DMS53 treated with DMSO at 0.1 percent for 48 hours (cell line): ENCODE measurements around the gene BRSK1.

Experiments used
- DNase-seq: peaks from one replicate; lab custom pipeline; 2025; ENCODE audit not compliant: unreplicated experiment; lab: John Stamatoyannopoulos, UW

The BRSK1 gene

GRCh38 chr19:55303477-55303876 lies 19.7 kb downstream of the BRSK1 start:
- no peak for DNase-seq

DNA sequence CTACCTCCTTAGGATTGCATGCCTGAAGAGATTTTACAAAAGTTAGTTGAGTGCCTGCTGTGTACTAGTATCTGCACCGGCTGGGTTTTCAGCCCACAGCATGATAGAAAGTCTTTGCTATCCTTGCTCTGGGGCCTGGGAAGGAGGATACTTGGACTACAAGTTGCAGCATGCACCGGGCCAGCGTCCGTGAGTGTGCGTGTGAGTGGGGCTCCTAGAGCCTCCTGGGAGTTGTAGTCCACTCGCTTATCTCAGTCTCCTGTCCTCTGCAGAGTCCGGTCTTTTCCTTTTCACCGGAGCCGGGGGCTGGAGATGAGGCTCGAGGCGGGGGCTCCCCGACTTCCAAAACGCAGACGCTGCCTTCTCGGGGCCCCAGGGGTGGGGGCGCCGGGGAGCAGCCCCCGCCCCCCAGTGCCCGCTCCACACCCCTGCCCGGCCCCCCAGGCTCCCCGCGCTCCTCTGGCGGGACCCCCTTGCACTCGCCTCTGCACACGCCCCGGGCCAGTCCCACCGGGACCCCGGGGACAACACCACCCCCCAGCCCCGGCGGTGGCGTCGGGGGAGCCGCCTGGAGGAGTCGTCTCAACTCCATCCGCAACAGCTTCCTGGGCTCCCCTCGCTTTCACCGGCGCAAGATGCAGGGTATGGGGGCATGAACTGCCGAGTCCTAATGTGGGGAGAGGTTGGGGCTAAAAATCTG lies 20.6 kb downstream of the BRSK1 start:
- peak; percentile 4 for DNase-seq

DNA sequence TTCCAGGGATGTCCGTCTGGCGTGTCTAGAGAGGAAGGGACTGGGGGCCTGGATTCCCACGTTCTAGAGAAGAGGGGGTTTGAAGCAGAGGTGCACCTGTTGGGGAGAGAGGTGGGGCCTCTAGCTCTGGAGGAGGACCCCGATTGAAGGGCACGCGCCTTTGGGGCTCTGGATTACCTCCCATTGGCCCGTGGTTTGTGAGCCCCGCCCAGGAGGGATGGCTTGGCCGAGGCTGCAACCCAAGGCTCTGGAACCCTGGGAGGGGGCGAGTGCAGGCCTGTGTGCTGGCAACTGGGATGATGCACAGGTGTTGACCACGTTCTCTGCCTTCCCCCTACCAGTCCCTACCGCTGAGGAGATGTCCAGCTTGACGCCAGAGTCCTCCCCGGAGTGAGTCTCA lies 21.2 kb downstream of the BRSK1 start:
- no peak for DNase-seq

GRCh38 chr19:55305491-55305890 lies 21.7 kb downstream of the BRSK1 start:
- DNase-seq = no peak

GRCh38 chr19:55305983-55306562 lies 22.3 kb downstream of the BRSK1 start:
- no peak for DNase-seq

- no peak for DNase-seq
These were observed 22.9 kb downstream of the BRSK1 start for GRCh38 chr19:55306712-55307111.

DNA sequence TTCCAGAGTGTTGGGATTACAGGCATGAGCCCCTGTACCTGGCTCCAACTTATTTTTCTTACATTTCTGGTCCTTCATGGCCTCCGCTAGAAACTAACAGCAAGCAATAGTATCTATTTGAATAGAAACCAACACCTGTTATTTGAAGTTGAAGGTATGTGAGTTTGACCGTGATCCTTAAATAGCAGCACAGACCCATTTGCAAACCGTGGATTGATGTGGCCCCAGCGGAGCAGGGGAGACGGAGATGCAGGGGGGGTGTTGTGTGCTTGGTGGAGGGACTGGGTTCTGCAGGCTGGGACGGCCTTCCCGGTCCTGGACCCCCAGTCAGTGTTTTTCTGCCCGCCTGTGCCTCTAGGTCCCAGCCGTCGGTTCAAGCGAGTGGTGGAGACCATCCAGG lies 24.5 kb downstream of the BRSK1 start:
- DNase-seq = no peak

DNA sequence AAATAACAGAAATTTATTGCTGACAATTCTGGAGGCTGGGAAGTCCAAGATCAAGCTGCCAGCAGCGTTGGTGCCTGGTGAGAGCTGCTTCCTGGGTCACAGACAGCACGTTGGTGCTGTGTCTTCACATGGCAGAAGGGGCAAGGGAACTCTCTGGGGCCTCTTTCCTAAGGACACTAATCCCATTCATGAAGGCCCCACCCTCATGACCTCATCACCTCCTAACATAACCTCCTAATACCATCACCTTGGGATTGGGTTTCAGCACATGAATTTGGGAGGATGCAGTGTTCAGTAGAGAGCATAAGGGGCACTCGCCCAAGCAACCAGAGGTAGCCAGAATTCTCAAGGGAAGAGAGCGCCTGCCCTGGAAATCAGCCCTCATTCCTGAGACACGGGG lies 25.7 kb downstream of the BRSK1 start:
- no peak for DNase-seq

DNA sequence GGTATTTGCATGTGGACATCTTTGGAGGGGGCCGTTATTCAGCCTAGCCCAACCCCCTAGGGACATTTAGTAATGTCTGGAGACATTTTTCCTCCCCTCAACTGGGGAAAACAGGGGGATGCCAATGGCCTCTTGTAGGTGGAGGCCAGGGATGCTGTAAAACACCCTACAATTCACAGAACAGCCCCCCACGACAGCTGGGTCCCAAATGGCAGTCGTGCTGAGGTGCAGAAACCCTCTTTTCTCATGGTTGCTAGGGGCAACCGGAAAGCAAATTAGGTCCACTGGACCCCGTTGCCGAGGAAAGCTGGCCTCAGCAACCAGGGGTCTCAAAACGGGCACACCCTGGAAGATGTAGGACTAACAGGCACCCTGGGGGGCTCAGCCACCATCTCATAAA lies 26.7 kb downstream of the BRSK1 start:
- DNase-seq = no peak

GRCh38 chr19:55311397-55311796 lies 27.6 kb downstream of the BRSK1 start:
- no peak for DNase-seq

GRCh38 chr19:55311797-55312196 lies 28.0 kb downstream of the BRSK1 start:
- DNase-seq = no peak

- no peak for DNase-seq
These were observed 29.1 kb downstream of the BRSK1 start for GRCh38 chr19:55312621-55313512.

DNA sequence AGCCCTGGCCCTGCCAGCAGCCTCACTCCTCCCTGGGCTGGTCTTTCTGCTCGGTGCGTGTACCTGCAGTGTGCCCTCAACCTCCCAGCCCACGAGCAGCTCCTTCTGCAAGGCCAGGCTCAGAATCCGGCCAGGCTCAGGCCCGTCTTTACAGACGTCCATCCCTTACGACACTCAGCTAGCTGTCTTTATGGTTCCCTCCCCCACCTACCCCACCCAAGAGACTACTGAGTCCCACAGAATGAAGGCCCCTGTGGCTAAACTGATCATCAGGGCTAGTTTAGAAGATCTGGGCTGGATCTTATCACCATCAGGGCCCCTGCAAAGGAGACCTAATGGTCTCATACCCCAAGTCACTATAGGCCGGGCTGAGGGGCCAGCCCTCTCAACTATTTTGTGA lies 30.6 kb downstream of the BRSK1 start:
- no peak for DNase-seq

DNA sequence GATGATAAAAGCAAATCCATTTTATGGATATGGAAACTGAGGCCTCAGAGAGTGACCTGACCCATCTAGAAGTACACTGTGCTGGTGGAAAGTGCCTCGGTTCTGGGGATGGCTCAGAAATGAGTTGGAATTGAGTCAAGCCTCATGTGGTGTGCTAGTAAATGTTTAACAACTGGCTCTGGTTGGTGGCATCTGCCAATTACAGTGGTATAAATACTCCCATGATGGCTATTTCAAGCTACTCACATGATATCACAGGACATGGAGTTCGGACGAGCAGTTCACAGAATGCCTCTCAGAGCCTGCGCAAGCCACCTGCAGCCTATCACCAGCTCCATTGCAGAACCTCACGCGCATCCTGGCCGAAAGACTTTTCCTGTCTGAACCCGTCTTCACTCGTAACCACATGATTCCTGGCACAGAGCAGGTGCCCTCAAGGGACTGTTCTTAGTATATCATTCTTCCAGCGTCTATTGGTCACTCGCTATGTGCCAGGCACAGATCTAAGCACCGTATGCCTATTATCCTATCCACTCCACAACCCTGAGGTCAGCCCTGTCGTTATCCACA lies 32.2 kb downstream of the BRSK1 start:
- no peak for DNase-seq

GRCh38 chr19:55316646-55317045 lies 32.8 kb downstream of the BRSK1 start:
- DNase-seq = no peak

DNA sequence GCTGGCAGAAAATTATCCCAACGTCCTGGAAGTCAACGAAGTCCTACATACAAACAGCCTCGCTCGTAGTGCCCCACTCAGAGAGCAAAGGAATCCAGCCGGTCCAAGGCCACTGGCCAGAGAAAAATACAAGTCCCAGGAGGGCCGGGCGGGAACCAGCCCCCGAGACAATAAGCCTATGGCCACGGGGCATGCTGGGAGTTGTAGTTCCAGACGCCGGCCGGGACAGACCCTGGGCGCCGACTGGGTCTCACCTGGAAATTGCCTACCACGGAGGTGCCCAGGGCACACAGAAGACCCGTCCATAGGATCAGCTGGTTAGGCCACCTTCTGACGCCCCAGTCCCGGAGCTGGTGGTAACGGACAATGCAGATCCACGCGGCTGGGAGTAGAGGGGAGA lies 36.0 kb downstream of the BRSK1 start:
- DNase-seq = peak; percentile 73

DNA sequence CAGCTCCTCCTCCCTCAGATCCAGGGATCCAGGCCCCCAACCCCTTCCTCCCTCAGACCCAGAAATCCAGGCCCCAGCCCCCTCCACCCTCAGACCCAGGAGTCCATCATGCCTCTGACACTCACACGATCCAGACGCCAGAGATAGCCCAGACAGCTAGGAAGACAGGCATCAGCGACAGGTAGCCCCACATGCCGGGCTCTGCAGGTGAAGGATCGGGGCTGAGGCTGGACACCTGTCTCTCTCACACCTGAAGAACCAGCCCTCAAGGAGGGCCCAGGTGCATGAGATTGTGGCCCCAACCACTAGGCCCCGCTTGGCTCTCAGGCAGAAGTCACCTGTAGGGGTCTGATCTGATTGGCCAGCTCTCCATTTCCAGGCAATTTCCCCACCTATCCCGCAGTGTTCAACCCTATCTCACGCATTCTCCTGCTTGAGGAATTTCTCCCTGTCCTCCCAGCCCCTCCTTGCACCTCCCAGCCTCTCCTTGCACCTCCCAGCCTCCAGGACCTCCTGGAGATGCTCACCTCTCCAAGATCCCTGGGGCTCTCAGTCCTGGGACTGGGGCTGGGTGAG lies 37.1 kb downstream of the BRSK1 start:
- no peak for DNase-seq

- no peak for DNase-seq
These were observed 37.8 kb downstream of the BRSK1 start for GRCh38 chr19:55321466-55322137.

DNA sequence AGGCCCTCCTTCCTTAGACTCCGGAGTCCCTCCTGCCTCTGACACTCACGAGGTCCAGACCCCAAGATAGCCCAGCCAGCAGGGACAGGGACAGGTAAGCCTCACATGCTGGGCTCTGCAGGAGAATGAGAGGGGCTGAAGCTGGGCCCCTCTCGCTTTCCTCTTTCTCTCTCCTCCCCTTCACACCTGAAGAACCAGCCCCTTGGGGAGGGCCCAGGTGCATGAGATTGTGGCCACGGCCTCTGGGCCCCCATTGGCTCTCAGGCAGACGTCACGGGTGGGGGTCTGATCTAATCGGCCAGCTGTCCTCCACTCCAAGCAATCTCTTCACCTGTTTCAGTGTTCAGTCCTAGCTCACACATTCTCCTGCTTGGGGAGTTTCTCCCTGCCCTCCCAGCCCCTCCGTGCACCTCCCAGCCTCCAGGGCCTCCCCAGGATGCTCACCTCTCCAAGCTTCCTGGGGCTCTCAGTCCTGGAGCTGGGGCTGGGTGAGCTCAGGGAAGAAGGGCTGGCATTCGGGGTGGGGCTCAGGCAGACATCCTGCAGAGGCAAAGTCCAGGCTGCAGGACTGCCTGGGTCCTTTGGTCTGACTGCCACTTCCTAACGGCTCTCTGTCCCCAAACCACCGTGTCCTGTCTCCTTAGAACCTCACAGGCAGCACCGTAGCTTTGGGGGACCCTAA lies 38.5 kb downstream of the BRSK1 start:
- no peak for DNase-seq

DNA sequence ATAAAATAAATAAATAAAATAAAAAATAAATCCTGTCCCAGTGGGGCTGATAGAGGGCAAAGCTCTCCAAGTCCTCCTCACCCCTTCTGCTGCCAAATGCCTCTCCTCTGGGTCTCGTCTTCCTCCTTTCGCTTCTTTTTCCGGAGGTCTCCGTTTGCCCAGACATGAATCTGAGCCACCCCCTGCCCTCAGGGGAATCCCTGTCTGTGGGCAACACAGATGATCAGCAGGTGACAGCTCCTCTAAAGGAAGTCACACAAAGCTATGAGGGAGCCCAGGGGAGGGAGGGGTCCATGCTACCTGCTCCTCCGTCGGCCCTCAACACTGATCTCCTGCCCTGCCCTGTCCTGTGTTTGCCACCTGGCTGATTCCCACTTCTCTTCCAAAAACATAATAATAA lies 40.9 kb downstream of the BRSK1 start:
- DNase-seq = no peak
